Pancreas (tissue), 10 donors: ENCODE measurements around the gene PDGFRB. TPM values are rescaled to one million over a fixed set of nuclear protein-coding genes. Genes with fewer than 3 reads are reported as not detected.

ENCODE experiments used
- ATAC-seq, 4 donors: fragments of 200-7000 bp; cut with Tn5 transposase; one replicate each; pipeline versions ENCODE4 v1.8.0 to v1.9.1; 2020; ENCODE audit warnings: mild to moderate bottlenecking in 4 of 4, moderate library complexity in 4 of 4
- DNase-seq, 6 donors: peaks; one replicate each; pipeline ENCODE4 v3.0.0-alpha.2; 2020
- FAIRE-seq: peaks from 2 replicates; lab custom pipeline; 2012; peaks lifted over from hg19 to GRCh38; lab: Jason Lieb, UNC
- H3K27ac ChIP-seq, 4 donors: fragments of 200-600 bp; sonication (generic); 1 replicate in 3 of 4; 2 replicates in 1 of 4; pipeline versions ENCODE4 v1.5.0 to v1.8.0; 2020
- H3K27me3 ChIP-seq, 4 donors: fragments of 200-600 bp; one replicate each; pipeline ENCODE4 v1.8.0; 2021
- H3K36me3 ChIP-seq, 3 donors: fragments of 200-600 bp; sonication (generic) in 1 of 3; one replicate each; pipeline versions ENCODE4 v1.5.0 to v1.8.0; 2020 to 2021
- H3K4me1 ChIP-seq, 3 donors: fragments of 200-600 bp; one replicate each; pipeline ENCODE4 v1.8.0; 2021
- H3K4me3 ChIP-seq, 4 donors: fragments of 200-600 bp; sonication (generic) in 2 of 4; one replicate each; pipeline versions ENCODE4 v1.5.0 to v1.8.0; 2020 to 2021
- H3K9me3 ChIP-seq, 4 donors: fragments of 200-600 bp; one replicate each; pipeline ENCODE4 v1.8.0; 2021
- WGBS, 2 donors: extraction: QIAGEN DNeasy Blood & Tissue Kit; methylation state at CpG; one replicate each; pipeline ENCODE4 v1.1.7; 2013; 5-methylcytosine and 5-hydroxymethylcytosine counted together
- intact Hi-C, 3 donors: fragments of 100-400 bp; cut with DNase I; formaldehyde crosslinking; loops; one replicate each; pipeline versions ENCODE4 v1.11.1 to v1.14.2; 2022
- polyA plus RNA-seq, 2 donors: library from polyadenylated mRNA; stranded (reverse); fragments of 200-250 nt; gene quantifications; one replicate each; pipeline ENCODE4 v1.2.3, GENCODE V29; 2013
- total RNA-seq, 6 donors: library from RNA; stranded (reverse); fragmentation: NEBNext Ultra II Directional in 4 of 6; extraction: Animal tissue kit (Norgen Biotek cat#: 25700) in 4 of 6; gene quantifications; one replicate each; pipeline versions ENCODE4 v1.2.1 to v1.2.4, GENCODE V29; 2021 to 2023
- TF ChIP-seq, protein P1 (sequence below), 4 donors: fragments of 200-600 bp; sonication (generic) in 3 of 4; IDR thresholded peaks; one replicate each; pipeline versions ENCODE4 v1.5.0 to v1.8.0; 2021; ENCODE audit warnings: antibody characterized with exemption in 4 of 4
- donor health status: healthy with polysubstance abuse.
- donor health status: DM: no; HTN: no; CAD: no; lungs with moderate emphysema.
- donor health status: DM: no; HTN: no; CAD: no.
- donor health status: control.
- donor health status: control.
- donor health status: Bipolar disorder and iron deficiency.
- donor health status: DM: yes; HTN: yes; CAD: no.
- donor health status: DM: no; HTN: no; CAD: no.
- donor health status: DM: no; HTN: no; CAD: no.
- donor health status: DM: yes; HTN: yes; CAD: no.

Gene PDGFRB
- total and polyA plus RNA-seq, 8 donors = 7.2 to 48.6 (median 14.5) TPM

GRCh38 chr5:150078802-150079689, 76.6 kb downstream of the PDGFRB start:
- no peak for ATAC-seq
- no peaks in the 10 kb centered on the region for H3K9me3 ChIP-seq
- TF ChIP-seq, protein P1, sequence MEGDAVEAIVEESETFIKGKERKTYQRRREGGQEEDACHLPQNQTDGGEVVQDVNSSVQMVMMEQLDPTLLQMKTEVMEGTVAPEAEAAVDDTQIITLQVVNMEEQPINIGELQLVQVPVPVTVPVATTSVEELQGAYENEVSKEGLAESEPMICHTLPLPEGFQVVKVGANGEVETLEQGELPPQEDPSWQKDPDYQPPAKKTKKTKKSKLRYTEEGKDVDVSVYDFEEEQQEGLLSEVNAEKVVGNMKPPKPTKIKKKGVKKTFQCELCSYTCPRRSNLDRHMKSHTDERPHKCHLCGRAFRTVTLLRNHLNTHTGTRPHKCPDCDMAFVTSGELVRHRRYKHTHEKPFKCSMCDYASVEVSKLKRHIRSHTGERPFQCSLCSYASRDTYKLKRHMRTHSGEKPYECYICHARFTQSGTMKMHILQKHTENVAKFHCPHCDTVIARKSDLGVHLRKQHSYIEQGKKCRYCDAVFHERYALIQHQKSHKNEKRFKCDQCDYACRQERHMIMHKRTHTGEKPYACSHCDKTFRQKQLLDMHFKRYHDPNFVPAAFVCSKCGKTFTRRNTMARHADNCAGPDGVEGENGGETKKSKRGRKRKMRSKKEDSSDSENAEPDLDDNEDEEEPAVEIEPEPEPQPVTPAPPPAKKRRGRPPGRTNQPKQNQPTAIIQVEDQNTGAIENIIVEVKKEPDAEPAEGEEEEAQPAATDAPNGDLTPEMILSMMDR (IDR thresholded peaks at IDR 0.05) = no peak

DNA sequence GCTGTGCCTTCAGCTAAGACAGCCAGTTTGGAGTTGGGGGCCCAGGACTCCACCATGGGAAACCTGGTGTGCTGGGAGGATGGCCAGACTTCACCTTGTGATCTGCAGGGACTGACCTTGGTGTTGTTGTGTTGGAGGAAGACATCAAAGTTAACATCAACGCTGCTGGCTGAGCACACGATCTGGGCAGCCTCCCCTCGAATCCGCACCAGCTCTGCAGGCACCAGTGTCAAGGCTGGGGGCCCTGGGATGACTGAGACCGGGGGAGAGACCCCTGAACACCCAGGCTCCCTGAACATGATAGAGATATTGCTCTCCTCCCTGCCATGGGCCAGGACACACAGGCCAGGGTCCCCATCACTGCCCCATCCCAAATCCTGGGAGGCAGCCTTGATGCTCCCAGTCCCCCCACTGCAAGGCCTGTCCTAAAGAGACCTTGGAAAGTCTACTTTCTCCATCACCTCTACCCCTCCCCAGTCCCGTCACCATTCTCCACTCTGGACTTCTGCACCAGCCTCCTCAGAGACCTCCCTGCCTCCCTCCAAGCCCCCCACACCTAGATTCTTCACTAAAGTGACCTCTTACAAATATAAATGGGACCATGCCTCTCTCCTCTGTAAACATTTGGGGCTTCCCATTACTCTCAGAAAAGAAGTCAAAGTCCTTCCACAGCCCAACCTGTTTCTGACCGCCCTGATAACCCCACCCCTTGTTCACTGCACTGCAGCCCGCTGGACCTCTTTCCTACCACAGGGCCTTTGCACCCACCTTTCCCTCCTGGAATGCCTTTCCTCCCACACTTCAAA, 77.4 kb downstream of the PDGFRB start:
- no peak for FAIRE-seq

More at GRCh38 chr5:150078802-150079689, 76.6 kb downstream of the PDGFRB start:
- FAIRE-seq = no peak
- WGBS, 2 donors = 85 to 86% methylated on average over 7 of the region's 7 CpGs
- Histone ChIP-seq H3K36me3 (no peaks in the 10 kb centered on the region), H3K4me3 (no peak overlapping the region), H3K4me1 (no peaks in the 10 kb centered on the region), H3K27ac (no peak overlapping the region), H3K27me3 (no peaks in the 10 kb centered on the region)
- DNase-seq = no peak
- intact Hi-C loops = no loop called here

DNA sequence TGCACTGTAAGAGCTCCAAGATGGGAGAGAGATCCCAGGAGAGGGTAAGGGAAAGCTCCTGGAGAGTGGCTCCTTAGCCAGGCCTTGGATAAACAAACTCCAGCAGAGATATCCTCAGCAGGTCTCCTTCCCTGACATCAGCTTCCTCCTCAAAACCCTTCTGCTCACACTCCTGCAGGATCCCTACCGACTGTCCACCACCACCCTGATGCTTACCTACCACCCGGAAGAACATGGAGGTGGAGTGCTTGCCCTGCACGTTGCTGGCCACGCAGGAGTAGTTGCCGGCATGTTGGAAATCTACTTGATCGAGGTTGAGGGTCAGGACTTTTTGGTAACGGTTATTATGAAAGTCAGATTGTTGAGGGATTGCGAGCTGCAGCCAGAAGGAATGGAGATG, 78.6 kb downstream of the PDGFRB start:
- 74 to 83% methylated on average over 8 of the region's 8 CpGs for WGBS, 2 donors
- no peak for ATAC-seq
- H3K4me3 ChIP-seq = no peak overlapping the region
- H3K27ac ChIP-seq = no peak overlapping the region
- H3K9me3 ChIP-seq = no peaks in the 10 kb centered on the region
- no peak for FAIRE-seq
- TF ChIP-seq, protein P1 (IDR thresholded peaks at IDR 0.05) = no peak
- H3K27me3 ChIP-seq = no peaks in the 10 kb centered on the region
- no peaks in the 10 kb centered on the region for H3K4me1 ChIP-seq
- H3K36me3 ChIP-seq = no peaks in the 10 kb centered on the region
- intact Hi-C loops = no loop called here
- no peak for DNase-seq

More for the DNA sequence above, 77.4 kb downstream of the PDGFRB start:
- intact Hi-C loops = no loop called here
- no peak overlapping the region for H3K4me3 ChIP-seq
- no peak overlapping the region for H3K27ac ChIP-seq
- TF ChIP-seq, protein P1 (IDR thresholded peaks at IDR 0.05) = no peak
- DNase-seq (no peak), ATAC-seq (no peak)
- no peaks in the 10 kb centered on the region for H3K9me3 ChIP-seq
- H3K4me1 ChIP-seq = no peaks in the 10 kb centered on the region
- no peaks in the 10 kb centered on the region for H3K27me3 ChIP-seq
- H3K36me3 ChIP-seq = no peaks in the 10 kb centered on the region
- 73 to 79% methylated on average over 8 of the region's 8 CpGs for WGBS, 2 donors

- Histone ChIP-seq H3K27ac (no peak overlapping the region), H3K27me3 (no peaks in the 10 kb centered on the region), H3K36me3 (no peaks in the 10 kb centered on the region), H3K9me3 (no peaks in the 10 kb centered on the region), H3K4me3 (no peak overlapping the region), H3K4me1 (no peaks in the 10 kb centered on the region)
- FAIRE-seq (no peak), DNase-seq (no peak), ATAC-seq (no peak)
- 76 to 81% methylated on average over 4 of the region's 4 CpGs for whole genome bisulfite sequencing, 2 donors
- TF ChIP-seq, protein P1 (IDR thresholded peaks at IDR 0.05) = no peak
- intact Hi-C loops = no loop called here
These were observed 79.8 kb downstream of the PDGFRB start for GRCh38 chr5:150075806-150076205.
